Heart left ventricle (tissue), 13 donors: ENCODE results near the gene USP35.

Source experiments
- POLR2A ChIP-seq, 2 donors: fragments of 450-650 bp; IDR thresholded peaks; one replicate each; pipeline ENCODE4 v1.6.1; 2017; ENCODE audit warnings: antibody characterized with exemption in 2 of 2, mild to moderate bottlenecking in 2 of 2, moderate library complexity in 2 of 2
- TF ChIP-seq, protein P1 (sequence below), 12 donors: fragments of 200-600 bp; sonication (generic) in 4 of 12; IDR thresholded peaks; one replicate each; pipeline versions ENCODE4 v1.5.0 to v1.8.0; 2018 to 2022; ENCODE audit warnings: antibody characterized with exemption in 12 of 12, mild to moderate bottlenecking in 5 of 12
- donor health status: ischemic (EF 13 %, LVEDD 7.1; RV severe dilation, severe dysfunction).
- donor health status: DM: no; HTN: yes; CAD: no.
- donor health status: DM: no; HTN: no; CAD: no.
- donor health status: ischemic (EF 25% LVEDD 6.9; RV normal size, moderate dysfunction).
- donor health status: ischemic (EF 25% LVEDD 5.7; RV mildly dilated, moderate dysfunction).
- donor health status: ischemic (EF 35%, LVEDD 5.7; RV mildly dilated, moderate dysfunction).
- donor health status: nonischemic (EF 11% LVEDD 7.7; RV severe dilation, severe dysfunction).
- donor health status: DM: yes; HTN: yes; CAD: no.
- donor health status: PGD.
- donor health status: ischemic (EF 29% LVEDD 5.4; RV normal size, mild dysfunction).
- donor health status: nonischemic (EF 23%, LVEDD 6.1; RV moderate dilation, normal function).

GRCh38 chr11:78253797-78254196, 65.1 kb downstream of the USP35 start:
- TF ChIP-seq, protein P1, sequence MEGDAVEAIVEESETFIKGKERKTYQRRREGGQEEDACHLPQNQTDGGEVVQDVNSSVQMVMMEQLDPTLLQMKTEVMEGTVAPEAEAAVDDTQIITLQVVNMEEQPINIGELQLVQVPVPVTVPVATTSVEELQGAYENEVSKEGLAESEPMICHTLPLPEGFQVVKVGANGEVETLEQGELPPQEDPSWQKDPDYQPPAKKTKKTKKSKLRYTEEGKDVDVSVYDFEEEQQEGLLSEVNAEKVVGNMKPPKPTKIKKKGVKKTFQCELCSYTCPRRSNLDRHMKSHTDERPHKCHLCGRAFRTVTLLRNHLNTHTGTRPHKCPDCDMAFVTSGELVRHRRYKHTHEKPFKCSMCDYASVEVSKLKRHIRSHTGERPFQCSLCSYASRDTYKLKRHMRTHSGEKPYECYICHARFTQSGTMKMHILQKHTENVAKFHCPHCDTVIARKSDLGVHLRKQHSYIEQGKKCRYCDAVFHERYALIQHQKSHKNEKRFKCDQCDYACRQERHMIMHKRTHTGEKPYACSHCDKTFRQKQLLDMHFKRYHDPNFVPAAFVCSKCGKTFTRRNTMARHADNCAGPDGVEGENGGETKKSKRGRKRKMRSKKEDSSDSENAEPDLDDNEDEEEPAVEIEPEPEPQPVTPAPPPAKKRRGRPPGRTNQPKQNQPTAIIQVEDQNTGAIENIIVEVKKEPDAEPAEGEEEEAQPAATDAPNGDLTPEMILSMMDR (IDR thresholded peaks at IDR 0.05): no peak
- no peak for TF ChIP-seq POLR2A (IDR thresholded peaks at IDR 0.05)
